GM19452 (cell line): ENCODE data around the gene BACH2.
"Not testable (repeated sequence)": the region's sequence is repeated elsewhere in the genome, so short reads cannot be mapped to it uniquely, and the experiment has no call there.

ENCODE experiments used
- ATAC-seq: cut with Tn5 transposase; IDR thresholded peaks from one replicate; pipeline ENCODE4 v1.9.1; 2021; ENCODE audit not compliant: unreplicated experiment

The BACH2 gene

DNA sequence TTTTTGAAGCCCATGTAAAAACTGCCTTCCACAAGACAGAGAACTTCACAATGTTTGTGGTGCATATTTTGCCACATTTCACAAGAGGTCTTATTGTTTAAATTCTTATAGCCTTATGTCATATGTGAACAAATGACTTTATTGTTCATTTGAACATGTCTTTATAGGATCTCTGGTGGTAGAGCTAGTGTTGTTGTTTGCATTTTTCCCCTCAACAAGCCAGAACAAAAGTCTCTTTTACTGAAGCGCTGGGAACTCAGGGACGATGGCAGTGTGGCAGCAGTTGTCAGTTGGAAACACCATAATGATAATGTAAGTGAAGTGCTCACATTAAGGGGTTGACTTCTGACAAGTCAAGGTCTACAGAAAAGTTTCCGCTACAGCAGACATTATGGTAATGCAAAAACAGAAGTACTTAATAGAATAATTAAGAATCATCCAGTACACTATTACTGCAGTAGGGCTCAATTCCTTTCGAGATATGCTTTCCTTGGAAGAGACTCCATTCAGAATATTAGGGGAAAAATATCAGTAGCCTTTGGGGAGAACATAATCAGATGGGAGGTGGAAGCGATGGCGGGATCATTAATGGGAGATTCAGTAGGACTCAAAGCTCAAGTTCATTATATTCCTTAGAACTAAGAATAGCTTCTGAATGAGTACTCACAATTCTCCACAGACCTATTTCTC lies 222.3 kb downstream of the BACH2 start:
- ATAC-seq, result no peak

DNA sequence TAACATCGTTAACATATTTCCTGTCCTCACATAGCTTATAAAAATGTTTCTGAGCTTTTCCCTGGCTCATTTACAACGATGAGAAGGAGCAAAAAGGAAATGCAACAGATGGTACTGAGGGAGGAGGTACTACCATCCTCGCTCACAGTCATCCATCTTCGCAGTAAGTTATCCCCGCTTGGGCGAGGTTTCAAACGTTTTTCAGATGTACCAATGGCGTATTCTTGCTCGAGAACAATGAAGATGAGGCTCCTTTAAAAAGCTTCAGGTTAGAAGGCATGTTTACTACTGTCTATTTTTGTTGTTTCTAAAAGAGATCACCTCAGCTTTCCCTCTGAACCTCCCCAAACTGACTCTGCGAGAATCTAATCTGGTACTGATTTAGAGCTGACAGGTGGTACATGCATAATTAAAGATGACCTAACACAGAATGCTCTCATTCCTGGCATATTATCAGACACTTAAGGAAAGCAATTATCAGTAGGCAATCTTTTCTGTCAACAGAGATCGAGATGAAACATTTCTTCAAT lies 223.6 kb downstream of the BACH2 start:
- no peak for ATAC-seq

DNA sequence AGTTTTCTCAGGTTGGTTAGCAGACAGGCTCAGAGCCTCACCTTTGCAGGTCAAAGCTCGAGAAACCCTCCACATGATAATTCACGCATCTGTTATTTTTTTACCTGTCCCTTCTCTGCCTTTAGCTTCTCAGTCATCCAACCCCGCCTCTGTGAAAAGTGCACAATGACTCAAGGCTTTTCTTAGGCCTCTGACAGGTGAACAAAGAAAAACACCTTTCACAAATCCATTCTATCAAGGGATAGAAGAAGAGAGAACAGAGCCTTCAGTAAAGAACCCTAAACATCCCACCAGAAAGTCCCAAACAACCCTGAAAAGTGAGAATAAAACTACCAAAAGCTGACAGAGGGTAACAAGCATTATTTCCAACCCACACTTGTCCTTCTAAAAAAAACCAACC lies 224.1 kb downstream of the BACH2 start:
- ATAC-seq, result no peak

DNA sequence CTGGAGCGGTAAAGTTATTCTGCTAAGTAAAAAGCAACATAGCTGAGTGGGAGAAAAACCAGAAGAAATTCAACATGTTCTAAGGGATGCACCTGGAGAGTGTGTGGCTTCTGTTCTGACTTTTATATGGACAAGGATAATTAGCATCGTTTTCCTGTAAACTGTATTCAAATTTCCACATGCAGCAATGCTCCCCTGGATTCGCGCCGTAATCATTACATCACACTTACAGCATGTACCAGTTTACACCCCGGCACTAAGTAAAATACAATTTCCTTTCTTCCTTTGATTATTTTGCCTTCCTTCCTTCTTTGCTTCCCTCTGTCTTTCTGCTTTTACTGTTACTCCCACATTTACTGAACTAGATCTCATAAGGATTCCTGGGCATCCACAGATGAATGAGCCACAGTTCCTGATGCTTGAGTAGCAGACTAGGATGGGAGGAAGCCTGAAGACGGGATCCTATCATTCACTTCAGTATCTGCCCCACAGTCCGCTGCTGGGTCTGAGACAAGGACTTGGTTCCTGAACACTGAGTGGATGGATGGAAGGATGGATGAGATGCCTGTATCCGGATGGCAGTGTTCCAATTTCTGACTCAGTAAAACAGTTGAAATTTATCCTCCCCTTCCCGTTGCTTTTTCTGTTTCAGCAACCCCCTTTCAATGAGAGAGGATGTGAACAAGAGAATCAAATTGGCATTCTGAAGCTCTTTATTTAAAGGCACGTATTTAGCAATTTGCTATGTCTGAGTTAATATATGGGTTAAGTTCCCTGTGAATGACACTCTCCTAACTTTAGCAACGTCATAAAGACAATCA lies 227.7 kb downstream of the BACH2 start:
- no peak for ATAC-seq

DNA sequence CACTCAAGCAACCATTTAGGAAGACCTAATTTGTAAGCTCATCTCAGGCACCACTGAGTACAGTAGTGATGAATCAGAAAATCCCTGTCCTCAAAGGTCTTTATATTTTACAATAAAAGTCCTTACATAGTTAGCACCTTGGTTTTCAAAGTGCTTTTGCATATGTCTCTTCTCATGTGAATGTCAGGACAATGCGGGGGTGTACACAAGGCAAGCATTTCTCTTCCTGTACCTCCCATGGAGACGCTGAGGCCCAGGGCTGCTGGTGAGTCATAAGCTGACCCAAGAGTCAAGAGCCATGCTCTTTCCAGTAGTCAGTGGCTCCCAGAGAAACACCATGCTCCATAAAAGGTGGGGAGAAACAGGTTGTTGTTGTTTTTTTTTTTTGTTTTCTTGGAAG lies 228.4 kb downstream of the BACH2 start:
- ATAC-seq, result no peak

DNA sequence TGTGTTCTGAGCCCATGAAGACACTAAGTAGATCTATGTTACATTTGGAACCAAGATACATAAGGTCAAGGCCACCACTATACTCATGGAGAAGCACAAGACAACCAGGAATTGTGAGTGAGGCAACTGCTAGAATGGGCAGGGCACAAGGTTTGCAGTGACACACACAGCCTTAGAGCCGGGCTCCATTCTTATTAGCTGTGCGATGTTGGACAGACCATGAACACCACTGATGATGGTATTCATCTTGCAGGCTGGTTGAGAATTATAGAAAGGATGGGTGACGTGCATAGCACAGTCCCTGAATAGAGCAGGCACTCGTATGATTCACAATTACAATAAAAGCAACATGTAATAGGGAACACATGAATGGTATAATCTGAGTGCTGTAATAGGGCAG lies 229.9 kb downstream of the BACH2 start:
- no peak for ATAC-seq

DNA sequence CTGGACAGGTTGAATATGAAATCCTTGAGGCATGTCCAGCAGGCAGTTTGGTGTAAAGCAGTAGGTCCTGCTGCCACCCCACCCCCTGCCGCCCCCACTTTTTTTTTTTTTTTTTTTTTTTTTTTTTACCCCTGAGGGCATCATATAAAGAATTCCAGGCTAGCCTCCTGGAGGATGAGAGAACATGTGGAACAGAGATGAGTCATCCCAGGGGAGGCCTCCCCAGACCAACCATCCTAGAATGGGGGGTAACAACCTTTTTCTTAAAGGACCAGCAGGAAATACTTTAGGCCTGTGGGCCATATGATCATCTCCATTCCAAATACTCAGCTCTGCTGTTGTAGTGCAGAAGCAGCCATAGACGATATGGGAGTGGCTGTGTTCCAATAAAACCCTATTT lies 231.5 kb downstream of the BACH2 start:
- ATAC-seq, result no peak

DNA sequence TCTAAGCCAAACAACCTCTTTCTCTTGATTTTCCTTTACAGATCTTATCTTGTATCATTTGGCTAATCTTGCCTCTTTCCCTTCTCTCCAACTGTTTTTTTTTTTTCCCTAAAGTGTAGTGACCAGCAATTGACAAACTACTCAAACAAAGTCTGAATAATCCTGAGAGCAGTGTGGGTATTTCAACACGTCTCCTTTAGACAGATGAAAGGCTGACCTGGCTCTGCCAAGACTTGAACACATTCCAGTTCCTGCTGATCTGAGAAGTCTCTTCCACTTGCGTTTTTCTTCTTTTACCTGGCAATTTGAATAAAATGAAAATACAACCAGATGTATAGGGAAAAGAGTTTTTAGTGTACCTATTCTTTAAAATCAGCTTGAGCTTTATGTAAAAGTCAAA lies 234.0 kb downstream of the BACH2 start:
- ATAC-seq, result no peak

DNA sequence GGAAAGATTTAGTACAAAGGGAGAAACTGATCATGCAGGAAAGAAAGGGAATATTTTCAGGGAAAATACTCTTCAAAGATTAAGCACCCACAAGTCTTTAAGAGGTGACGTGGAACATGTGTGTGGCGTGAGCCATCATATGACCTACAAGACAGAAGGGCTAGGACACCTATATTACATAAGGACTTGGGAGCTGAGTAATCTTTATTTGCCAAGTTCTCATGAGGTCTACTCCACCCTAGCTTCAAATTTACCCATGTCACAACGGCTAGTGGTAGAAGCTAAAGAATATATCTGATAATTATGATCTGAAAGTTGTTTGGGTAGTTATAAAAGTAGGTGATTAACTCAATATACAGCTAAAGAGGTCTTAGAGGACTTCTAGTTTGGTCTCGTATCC lies 234.6 kb downstream of the BACH2 start:
- ATAC-seq, result no peak

DNA sequence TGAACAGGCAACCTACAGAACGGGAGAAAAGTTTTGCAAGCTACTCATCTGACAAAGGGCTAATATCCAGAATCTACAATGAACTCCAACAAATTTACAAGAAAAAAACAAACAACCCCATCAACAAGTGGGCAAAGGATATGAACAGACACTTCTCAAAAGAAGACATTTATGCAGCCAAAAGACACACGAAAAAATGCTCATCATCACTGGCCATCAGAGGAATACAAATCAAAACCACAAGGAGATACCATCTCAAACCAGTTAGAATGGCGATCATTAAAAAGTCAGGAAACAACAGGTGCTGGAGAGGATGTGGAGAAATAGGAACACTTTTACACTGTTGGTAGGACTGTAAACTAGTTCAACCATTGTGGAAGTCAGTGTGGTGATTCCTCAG lies 237.5 kb downstream of the BACH2 start:
- ATAC-seq, result not testable (repeated sequence)

DNA sequence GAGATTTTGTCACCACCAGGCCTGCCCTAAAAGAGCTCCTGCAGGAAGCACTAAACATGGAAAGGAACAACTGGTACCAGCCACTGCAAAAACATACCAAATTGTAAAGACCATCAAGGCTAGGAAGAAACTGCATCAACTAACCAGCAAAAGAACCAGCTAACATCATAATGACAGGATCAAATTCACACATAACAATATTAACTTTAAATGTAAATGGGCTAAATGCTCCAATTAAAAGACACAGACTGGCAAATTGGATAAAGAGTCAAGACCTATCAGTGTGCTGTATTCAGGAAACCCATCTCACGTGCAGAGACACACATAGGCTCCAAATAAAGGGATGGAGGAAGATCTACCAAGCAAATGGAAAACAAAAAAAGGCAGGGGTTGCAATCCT lies 240.7 kb downstream of the BACH2 start:
- not testable (repeated sequence) for ATAC-seq

DNA sequence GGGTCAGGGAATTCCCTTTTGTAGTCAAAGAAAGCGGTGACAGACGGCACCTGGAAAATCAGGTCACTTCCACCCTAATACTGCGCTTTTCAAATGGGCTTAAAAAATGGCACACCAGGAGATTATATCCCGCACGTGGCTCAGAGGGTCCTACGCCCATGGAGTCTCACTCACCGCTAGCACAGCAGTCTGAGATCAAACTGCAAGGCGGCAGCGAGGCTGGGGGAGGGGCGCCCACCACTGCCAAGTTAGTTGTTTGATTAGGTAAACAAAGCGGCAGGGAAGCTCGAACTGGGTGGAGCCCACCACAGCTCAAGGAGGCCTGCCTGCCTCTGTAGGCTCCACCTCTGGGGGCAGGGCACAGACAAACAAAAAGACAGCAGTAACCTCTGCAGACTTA lies 242.4 kb downstream of the BACH2 start:
- not testable (repeated sequence) for ATAC-seq

DNA sequence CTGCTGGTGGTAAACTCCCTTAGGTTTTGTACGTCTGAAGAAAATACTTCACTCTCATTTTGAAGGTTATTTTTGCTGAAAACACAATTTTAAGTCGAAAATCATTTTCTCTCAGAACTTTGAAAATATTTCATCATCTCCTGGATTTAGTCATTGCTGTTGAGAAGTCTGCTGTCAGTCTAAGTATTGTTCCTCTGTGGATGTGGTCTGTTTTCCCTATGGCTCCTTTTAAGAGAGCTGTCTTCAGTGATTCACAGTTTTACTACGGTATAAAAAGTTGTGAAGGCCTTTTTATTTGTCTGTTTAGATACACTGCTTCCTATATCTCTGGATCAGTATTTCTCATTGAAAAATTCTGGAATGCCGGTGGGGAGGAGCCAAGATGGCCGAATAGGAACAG lies 243.0 kb downstream of the BACH2 start:
- no peak for ATAC-seq

DNA sequence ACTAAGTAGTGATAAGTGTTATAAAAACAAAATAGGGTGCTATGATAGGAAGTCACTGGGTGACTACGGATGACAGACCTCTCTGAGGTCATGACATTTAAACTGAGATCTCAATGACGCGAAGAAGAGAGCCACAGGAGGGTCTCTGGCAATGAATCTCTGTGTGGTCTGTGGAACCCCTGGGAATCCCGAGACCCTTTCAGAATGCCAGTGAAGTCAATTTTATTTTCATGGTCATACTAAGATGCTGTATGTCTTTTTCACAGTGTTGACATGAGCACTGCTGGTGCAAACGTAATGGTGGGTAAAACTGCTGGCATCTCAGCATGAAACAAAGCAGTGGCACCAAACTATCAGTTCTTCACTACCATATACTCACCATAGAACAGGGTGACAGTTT lies 247.3 kb downstream of the BACH2 start:
- ATAC-seq, result no peak

DNA sequence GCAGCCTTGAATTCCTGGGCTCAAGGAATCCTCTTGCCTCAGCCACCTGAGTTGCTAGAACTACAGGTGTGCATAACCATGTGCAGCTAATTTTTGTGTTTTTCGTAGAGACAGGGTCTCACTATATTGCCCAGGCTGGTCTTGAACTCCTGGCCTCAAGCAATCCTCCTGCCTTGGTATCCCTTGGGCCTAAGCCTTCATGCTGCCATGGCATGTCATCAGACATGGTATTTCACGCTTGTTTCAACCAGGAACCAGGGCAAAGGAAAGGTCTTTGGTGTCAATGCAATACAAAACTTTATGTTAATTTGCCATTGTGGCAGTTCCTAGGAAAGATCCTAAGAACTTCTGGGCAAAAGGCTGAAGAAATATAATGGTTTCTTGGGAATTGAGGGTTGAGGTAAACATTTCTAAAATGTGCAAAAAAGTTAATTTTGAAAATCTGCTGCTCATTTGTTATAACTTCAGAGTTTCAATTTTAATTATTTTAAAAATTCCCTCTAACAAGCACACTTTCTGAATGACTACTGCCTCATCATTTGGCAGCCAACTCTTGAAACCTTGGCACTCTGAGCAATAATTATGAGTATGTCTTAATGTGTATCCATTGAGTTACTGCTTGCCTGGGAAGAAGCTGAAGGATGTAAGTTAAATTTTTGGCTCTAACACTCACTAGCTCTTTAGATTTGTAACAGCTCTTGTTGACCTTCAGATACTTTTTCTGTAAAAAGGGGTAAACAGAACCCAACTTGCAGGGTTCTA lies 248.3 kb downstream of the BACH2 start:
- no peak for ATAC-seq

DNA sequence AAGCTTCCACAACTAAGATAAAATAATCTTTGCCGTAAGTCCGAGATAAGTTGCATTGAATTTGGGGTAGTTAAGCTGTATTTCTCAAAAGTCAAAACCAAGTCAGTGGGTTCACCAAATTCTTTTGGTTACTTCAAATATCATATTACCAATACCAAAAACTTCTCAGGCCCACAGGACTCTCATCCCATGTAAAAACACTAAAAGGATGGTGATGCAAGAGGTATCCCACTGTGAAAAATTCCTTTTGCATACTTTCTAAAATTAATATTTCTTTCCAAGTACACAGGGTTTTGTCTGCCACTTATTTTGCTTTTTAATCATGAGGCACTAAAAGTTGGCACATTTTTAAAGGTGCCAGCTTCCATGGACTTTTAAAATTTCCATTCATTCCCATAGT lies 251.1 kb downstream of the BACH2 start:
- ATAC-seq, result no peak

DNA sequence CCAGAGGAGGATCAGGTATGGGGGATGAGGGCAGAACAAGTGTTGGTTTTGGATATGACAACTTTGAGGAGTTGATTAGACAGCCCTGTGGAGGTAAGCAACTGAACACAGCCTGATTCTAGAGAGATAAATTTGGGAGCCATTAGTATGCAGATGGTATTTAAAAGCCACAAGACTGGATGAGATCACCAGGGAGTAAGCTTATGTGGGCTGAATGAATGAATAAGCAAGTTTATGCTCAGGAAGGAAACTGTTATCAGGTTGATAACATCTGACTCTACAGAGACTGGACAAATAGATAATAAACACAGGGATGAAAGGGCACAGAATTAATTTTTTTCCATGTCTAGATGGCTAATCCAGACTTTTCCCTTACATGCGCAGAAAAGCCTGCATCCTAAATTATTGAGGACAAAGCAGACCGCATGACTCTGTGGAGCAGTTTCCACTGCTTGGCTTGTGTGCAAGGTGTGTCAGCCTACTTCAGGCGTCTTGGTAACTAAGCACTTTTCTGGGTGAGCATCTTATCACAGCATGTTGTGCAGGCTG lies 251.7 kb downstream of the BACH2 start:
- no peak for ATAC-seq

DNA sequence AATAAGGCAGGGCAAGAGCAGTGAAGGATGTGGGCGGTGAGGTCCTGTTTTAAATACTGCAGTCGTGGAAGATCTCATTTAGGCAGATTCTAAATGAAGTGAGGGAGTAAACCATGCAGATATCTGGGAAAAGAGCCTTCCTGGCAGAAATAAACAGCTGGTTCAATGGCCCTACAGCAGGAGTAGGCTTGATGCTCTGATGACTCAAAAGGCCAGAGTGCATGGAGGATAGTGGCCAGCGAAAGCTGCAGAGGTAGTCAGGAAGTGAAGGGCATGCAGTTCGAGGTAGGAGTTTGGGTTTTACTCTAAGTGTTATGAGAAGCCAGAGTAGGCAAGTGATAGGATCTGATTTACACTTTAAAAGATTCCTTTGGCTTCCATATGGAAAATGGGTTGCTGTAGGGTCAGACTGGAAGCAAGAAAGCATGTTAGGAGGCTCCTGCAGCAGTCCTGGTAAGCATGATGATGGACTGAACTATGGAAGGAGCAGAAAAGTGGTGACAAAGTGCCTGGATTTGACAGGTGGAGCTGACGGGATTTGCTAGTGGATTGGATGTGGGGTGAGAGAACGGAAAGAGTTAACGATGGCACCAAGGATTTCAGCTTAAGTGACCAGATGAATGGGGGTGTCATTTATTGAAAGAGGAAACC lies 252.3 kb downstream of the BACH2 start:
- ATAC-seq, result no peak

DNA sequence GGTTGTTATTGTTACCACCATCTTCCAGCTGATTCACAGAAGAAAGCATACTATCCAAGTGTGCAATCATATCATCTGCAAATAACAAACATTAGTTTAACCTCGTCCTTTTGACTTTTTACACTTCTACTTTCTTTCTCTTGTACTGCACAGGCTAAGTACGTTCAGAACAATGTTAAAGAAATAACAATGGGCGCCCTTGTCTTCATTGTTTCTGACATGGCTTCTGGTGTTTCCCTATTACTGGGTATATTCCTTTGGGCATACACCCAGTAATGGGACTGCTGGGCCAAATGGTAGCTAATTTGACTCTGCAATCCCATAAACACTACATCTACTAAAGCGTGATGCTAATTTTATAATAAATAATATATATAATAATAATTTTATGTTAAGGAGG lies 255.7 kb downstream of the BACH2 start:
- ATAC-seq, result no peak

DNA sequence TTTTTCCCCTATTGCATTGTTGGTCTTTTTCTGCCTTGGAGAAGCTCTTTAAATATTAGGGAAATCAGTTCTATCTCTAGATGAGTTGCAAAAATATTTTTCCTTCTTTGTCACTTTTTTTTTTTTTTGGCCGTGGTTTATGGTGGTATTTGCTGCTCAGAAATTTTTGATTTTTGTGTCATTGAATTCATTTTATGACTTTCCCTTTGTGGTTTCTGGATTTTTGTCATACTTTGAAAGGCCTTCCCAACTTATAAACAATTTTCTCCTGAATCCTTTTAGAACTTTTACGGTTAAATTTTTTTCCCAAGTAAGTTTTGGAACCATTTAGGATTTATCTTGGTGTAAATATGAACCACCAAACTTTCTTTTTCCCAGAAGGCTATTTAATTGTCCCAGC lies 256.7 kb downstream of the BACH2 start:
- no peak for ATAC-seq
